Neural cell (in vitro differentiated cells): Measurements from ENCODE around the gene BCL7B.
"Not testable (repeated sequence)": the region's sequence is repeated elsewhere in the genome, so short reads cannot be mapped to it uniquely, and the experiment has no call there.

ENCODE experiments used
- EP300 ChIP-seq: fragments of 450-650 bp; conservative IDR thresholded peaks from 2 replicates; pipeline ENCODE4 v1.6.1; 2014; ENCODE audit warnings: antibody characterized with exemption, mild to moderate bottlenecking, moderate library complexity; ENCODE audit not compliant: poor library complexity, severe bottlenecking
- EZH2 ChIP-seq: fragments of 200-600, 300-800 bp; shearing (Covaris generic), sonication (generic); IDR thresholded peaks from 2 replicates; pipeline ENCODE4 v1.6.1; 2014; ENCODE audit warnings: antibody characterized with exemption, low read length, borderline replicate concordance, mild to moderate bottlenecking; ENCODE audit not compliant: insufficient read depth, poor library complexity, severe bottlenecking
- MXI1 ChIP-seq: fragments of 450-650 bp; conservative IDR thresholded peaks from 2 replicates; pipeline ENCODE4 v1.6.1; 2014; ENCODE audit warnings: antibody characterized with exemption, mild to moderate bottlenecking; ENCODE audit not compliant: poor library complexity, severe bottlenecking
- POLR2AphosphoS5 ChIP-seq: IDR thresholded peaks from 2 replicates; pipeline ENCODE4 v1.6.1; 2012
- RAD21 ChIP-seq: fragments of 450-650 bp; conservative IDR thresholded peaks from 2 replicates; pipeline ENCODE4 v1.6.1; 2014; ENCODE audit warnings: antibody characterized with exemption, mild to moderate bottlenecking, moderate library complexity
- TF ChIP-seq, protein P1 (sequence below): fragments of 450-650 bp; IDR thresholded peaks from 2 replicates; pipeline ENCODE4 v1.5.1; 2014; ENCODE audit warnings: antibody characterized with exemption, mild to moderate bottlenecking, moderate library complexity; ENCODE audit not compliant: poor library complexity, severe bottlenecking
- TF ChIP-seq, protein P2 (sequence below): IDR thresholded peaks from 2 replicates; pipeline ENCODE4 v1.6.1; 2012; ENCODE audit warnings: borderline replicate concordance

DNA sequence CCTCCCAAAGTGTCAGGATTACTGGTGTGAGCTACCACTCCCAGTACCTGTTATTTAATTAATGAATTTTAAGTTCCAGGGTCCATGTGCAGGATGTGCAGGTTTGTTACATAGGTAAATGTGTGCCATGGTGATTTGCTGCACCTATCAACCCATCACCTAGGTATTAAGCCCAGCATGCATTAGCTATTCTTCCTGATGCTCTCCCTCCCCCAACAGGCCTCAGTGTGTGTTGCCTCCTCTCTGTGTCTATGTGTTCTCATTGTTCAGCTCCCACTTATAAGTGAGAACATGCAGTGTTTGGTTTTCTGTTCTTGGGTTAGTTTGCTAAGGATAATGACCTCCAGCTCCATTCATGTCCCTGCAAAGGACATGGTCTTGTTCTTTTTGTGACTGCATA, 8.9 kb upstream of the BCL7B start:
- TF ChIP-seq, protein P1, sequence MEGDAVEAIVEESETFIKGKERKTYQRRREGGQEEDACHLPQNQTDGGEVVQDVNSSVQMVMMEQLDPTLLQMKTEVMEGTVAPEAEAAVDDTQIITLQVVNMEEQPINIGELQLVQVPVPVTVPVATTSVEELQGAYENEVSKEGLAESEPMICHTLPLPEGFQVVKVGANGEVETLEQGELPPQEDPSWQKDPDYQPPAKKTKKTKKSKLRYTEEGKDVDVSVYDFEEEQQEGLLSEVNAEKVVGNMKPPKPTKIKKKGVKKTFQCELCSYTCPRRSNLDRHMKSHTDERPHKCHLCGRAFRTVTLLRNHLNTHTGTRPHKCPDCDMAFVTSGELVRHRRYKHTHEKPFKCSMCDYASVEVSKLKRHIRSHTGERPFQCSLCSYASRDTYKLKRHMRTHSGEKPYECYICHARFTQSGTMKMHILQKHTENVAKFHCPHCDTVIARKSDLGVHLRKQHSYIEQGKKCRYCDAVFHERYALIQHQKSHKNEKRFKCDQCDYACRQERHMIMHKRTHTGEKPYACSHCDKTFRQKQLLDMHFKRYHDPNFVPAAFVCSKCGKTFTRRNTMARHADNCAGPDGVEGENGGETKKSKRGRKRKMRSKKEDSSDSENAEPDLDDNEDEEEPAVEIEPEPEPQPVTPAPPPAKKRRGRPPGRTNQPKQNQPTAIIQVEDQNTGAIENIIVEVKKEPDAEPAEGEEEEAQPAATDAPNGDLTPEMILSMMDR, result not testable (repeated sequence)
- not testable (repeated sequence) for TF ChIP-seq MXI1, RAD21, POLR2AphosphoS5, EZH2, EP300
- TF ChIP-seq, protein P2, sequence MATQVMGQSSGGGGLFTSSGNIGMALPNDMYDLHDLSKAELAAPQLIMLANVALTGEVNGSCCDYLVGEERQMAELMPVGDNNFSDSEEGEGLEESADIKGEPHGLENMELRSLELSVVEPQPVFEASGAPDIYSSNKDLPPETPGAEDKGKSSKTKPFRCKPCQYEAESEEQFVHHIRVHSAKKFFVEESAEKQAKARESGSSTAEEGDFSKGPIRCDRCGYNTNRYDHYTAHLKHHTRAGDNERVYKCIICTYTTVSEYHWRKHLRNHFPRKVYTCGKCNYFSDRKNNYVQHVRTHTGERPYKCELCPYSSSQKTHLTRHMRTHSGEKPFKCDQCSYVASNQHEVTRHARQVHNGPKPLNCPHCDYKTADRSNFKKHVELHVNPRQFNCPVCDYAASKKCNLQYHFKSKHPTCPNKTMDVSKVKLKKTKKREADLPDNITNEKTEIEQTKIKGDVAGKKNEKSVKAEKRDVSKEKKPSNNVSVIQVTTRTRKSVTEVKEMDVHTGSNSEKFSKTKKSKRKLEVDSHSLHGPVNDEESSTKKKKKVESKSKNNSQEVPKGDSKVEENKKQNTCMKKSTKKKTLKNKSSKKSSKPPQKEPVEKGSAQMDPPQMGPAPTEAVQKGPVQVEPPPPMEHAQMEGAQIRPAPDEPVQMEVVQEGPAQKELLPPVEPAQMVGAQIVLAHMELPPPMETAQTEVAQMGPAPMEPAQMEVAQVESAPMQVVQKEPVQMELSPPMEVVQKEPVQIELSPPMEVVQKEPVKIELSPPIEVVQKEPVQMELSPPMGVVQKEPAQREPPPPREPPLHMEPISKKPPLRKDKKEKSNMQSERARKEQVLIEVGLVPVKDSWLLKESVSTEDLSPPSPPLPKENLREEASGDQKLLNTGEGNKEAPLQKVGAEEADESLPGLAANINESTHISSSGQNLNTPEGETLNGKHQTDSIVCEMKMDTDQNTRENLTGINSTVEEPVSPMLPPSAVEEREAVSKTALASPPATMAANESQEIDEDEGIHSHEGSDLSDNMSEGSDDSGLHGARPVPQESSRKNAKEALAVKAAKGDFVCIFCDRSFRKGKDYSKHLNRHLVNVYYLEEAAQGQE, result not testable (repeated sequence)
